Measurements from ENCODE around the gene MAPK8. TPM values are rescaled to one million over a fixed set of nuclear protein-coding genes. Genes with fewer than 3 reads are reported as not detected.
"Not testable (repeated sequence)": the region's sequence is repeated elsewhere in the genome, so short reads cannot be mapped to it uniquely, and the experiment has no call there.

MAPK8 gene
- total and polyA plus RNA-seq, 2 of the 4 experiments (the other 2 are of a cell fraction) = 41.5 to 54.7 TPM

- H3K4me2 ChIP-seq (ENCODE audit: low read depth, low read length); H3K4ac ChIP-seq (ENCODE audit: low read depth, low read length); H3K36me3 ChIP-seq (ENCODE audit: control insufficient read depth, insufficient read depth, low read length); H3K4me3 ChIP-seq (ENCODE audit: insufficient read depth, low read depth, low read length); H3K79me1 ChIP-seq (ENCODE audit: low read depth in 1 of 2, low read length in 2 of 2); H2BK15ac ChIP-seq (ENCODE audit: low read depth, low read length); in situ Hi-C loops (cut with MboI; ENCODE audit: low sequenced_read_pairs); ATAC-seq (ENCODE audit: low read depth); H2AFZ ChIP-seq (replicated peaks; ENCODE audit: low read length, poor library complexity); H3K4me1 ChIP-seq (ENCODE audit: control insufficient read depth, insufficient read depth, low read length); intact Hi-C loops (cut with micrococcal nuclease); H3K14ac ChIP-seq (replicated peaks; ENCODE audit: low read depth, low read length); POLR2A ChIA-PET (ENCODE audit: unreplicated experiment); H3K18ac ChIP-seq (ENCODE audit: low read depth, low read length); CTCF ChIA-PET; H2AK5ac ChIP-seq (ENCODE audit: low read depth, low read length); H3K9me1 ChIP-seq (ENCODE audit: insufficient read depth, low read length); H3K9ac ChIP-seq (ENCODE audit: low read depth, low read length); H2BK5ac ChIP-seq (ENCODE audit: low read depth, low read length, poor library complexity, severe bottlenecking); H4K8ac ChIP-seq (ENCODE audit: low read depth in 2 of 2, low read length in 2 of 2); H2AK9ac ChIP-seq (replicated peaks; ENCODE audit: low read depth, low read length, poor library complexity); BruUV-seq (replicated peaks); H3K27ac ChIP-seq (ENCODE audit: insufficient read depth, low read length); H3K56ac ChIP-seq (ENCODE audit: extremely low read depth, insufficient read depth, low read length); H4K5ac ChIP-seq (ENCODE audit: low read depth, low read length); H3K23ac ChIP-seq (ENCODE audit: low read depth, low read length); DNase-seq; dilution Hi-C loops (cut with HindIII; ENCODE audit: low sequenced_read_pairs, unreplicated experiment); H2BK20ac ChIP-seq (ENCODE audit: low read depth, low read length); H4K91ac ChIP-seq (ENCODE audit: insufficient read depth, low read depth, low read length); H4K20me1 ChIP-seq (ENCODE audit: insufficient read depth, low read length); H3K9me3 ChIP-seq (ENCODE audit: control insufficient read depth, insufficient read depth, low read length); H2BK120ac ChIP-seq (ENCODE audit: low read depth, low read length): not testable (repeated sequence)
- H3K27me3 ChIP-seq (ENCODE audit: control insufficient read depth, insufficient read depth, low read length) = peaks cover 17% of the 10 kb centered on the region
- WGBS, 2 experiments (ENCODE audit: extremely low coverage in 2 of 2, insufficient read length in 1 of 2) = no CpG with 5 or more reads among the region's 4 CpGs
These were observed 24.8 kb upstream of the MAPK8 start for GRCh38 chr10:48281697-48282096.

Measured in IMR-90 (cell line).